GM23338 (cell line): Measurements from ENCODE around the gene MEGF8. TPM values are rescaled to one million over a fixed set of nuclear protein-coding genes. Genes with fewer than 3 reads are reported as not detected.
A peak's percentile ranks its signal among the peaks of the same experiment; 100 is the strongest.

ENCODE experiments used
- ATAC-seq: fragments of 200-7000 bp; cut with Tn5 transposase; 3 replicates; pipeline ENCODE4 v1.9.1; 2020
- DNase-seq: peaks from one replicate; pipeline ENCODE4 v3.0.0-alpha.2; 2015; ENCODE audit warnings: low spot score
- H2AFZ ChIP-seq: fragments of 200-600 bp; sonication (generic); 2 replicates; pipeline ENCODE4 v1.8.0; 2016; ENCODE audit warnings: antibody characterized with exemption, mild to moderate bottlenecking, moderate library complexity
- H3F3A ChIP-seq: fragments of 200-600 bp; sonication (generic); replicated peaks from 2 replicates; pipeline ENCODE4 v1.8.0; 2017; ENCODE audit warnings: antibody characterized with exemption, mixed run types, low read depth
- H3K27ac ChIP-seq: fragments of 200-600 bp; sonication (generic); 2 replicates; pipeline ENCODE4 v1.6.1; 2016; ENCODE audit warnings: low read depth
- H3K27me3 ChIP-seq: fragments of 200-600 bp; sonication (generic); 2 replicates; pipeline ENCODE4 v1.8.0; 2016; ENCODE audit warnings: mild to moderate bottlenecking, mixed run types, moderate library complexity; ENCODE audit not compliant: insufficient read depth
- H3K36me3 ChIP-seq: fragments of 200-600 bp; sonication (generic); 2 replicates; pipeline ENCODE4 v1.8.0; 2016; ENCODE audit warnings: mild to moderate bottlenecking; ENCODE audit not compliant: insufficient read depth
- H3K4me1 ChIP-seq: fragments of 200-600 bp; sonication (generic); 2 replicates; pipeline ENCODE4 v1.8.0; 2016; ENCODE audit warnings: mild to moderate bottlenecking, moderate library complexity; ENCODE audit not compliant: insufficient read depth
- H3K4me2 ChIP-seq: fragments of 200-600 bp; sonication (generic); 2 replicates; pipeline ENCODE4 v1.7.1; 2017; ENCODE audit warnings: mixed run types
- H3K4me3 ChIP-seq: fragments of 200-600 bp; sonication (generic); 2 replicates; pipeline ENCODE4 v1.6.1; 2016; ENCODE audit warnings: mixed run types
- H3K79me2 ChIP-seq: fragments of 200-600 bp; sonication (generic); replicated peaks from 2 replicates; pipeline ENCODE4 v1.8.0; 2017; ENCODE audit warnings: mild to moderate bottlenecking; ENCODE audit not compliant: insufficient read depth
- H3K9me2 ChIP-seq: fragments of 200-600 bp; sonication (generic); 2 replicates; pipeline ENCODE4 v1.8.0; 2017; ENCODE audit not compliant: insufficient read depth
- H4K20me1 ChIP-seq: fragments of 200-600 bp; sonication (generic); replicated peaks from 2 replicates; pipeline ENCODE4 v1.8.0; 2017; ENCODE audit warnings: mild to moderate bottlenecking; ENCODE audit not compliant: insufficient read depth
- H3K27ac Mint-ChIP-seq: 2 replicates; pipeline ENCODE4 v1.8.0; 2020; ENCODE audit warnings: inconsistent platforms, mild to moderate bottlenecking, moderate library complexity, mixed read lengths
- H3K27me3 Mint-ChIP-seq: 3 replicates; pipeline ENCODE4 v1.8.0; 2022; ENCODE audit warnings: low read depth, mild to moderate bottlenecking, moderate library complexity, mixed read lengths, inconsistent platforms; ENCODE audit not compliant: insufficient read depth, poor library complexity
- H3K36me3 Mint-ChIP-seq: 3 replicates; pipeline ENCODE4 v1.8.0; 2021; ENCODE audit warnings: low read depth, mild to moderate bottlenecking, inconsistent platforms, moderate library complexity, mixed read lengths
- H3K4me1 Mint-ChIP-seq: 3 replicates; pipeline ENCODE4 v1.8.0; 2020; ENCODE audit warnings: mild to moderate bottlenecking, inconsistent platforms, mixed read lengths
- H3K4me3 Mint-ChIP-seq: 3 replicates; pipeline ENCODE4 v1.8.0; 2021; ENCODE audit warnings: moderate library complexity, mild to moderate bottlenecking, inconsistent platforms, mixed read lengths
- H3K9me3 Mint-ChIP-seq: 3 replicates; pipeline ENCODE4 v1.8.0; 2020; ENCODE audit warnings: moderate library complexity, mild to moderate bottlenecking, inconsistent platforms, mixed read lengths
- ETS1 ChIP-seq: IDR thresholded peaks from 2 replicates; pipeline ENCODE4 v1.6.1; 2016; ENCODE audit warnings: antibody characterized with exemption
- EZH2phosphoT487 ChIP-seq: fragments of 200-600 bp; sonication (generic); IDR thresholded peaks from one replicate; pipeline ENCODE4 v1.8.1; 2018; ENCODE audit warnings: antibody characterized with exemption; ENCODE audit not compliant: unreplicated experiment
- JUNB ChIP-seq: IDR thresholded peaks from one replicate; pipeline ENCODE4 v1.6.1; 2016; ENCODE audit warnings: antibody characterized with exemption; ENCODE audit not compliant: unreplicated experiment
- NANOG ChIP-seq: IDR thresholded peaks from 2 replicates; pipeline ENCODE4 v1.6.1; 2016; ENCODE audit warnings: antibody characterized with exemption, borderline replicate concordance
- POLR2AphosphoS5 ChIP-seq: IDR thresholded peaks from 2 replicates; pipeline ENCODE4 v1.6.1; 2016; ENCODE audit warnings: antibody characterized with exemption, low read depth
- REST ChIP-seq: IDR thresholded peaks from one replicate; pipeline ENCODE4 v1.6.1; 2018; ENCODE audit warnings: antibody characterized with exemption; ENCODE audit not compliant: unreplicated experiment
- STAT1 ChIP-seq: IDR thresholded peaks from one replicate; pipeline ENCODE4 v1.6.1; 2016; ENCODE audit warnings: antibody characterized with exemption; ENCODE audit not compliant: unreplicated experiment
- ZNF114 ChIP-seq: fragments of 250-450 bp; sonication (Bioruptor Pico); IDR thresholded peaks from 2 replicates; pipeline ENCODE4 v1.5.0; 2020; ENCODE audit warnings: mild to moderate bottlenecking, moderate library complexity
- ZNF462 ChIP-seq: fragments of 250-450 bp; sonication (Bioruptor Pico); IDR thresholded peaks from 2 replicates; pipeline ENCODE4 v1.5.0; 2020; ENCODE audit warnings: mild to moderate bottlenecking, moderate library complexity
- polyA plus RNA-seq: library from polyadenylated mRNA; unstranded; fragments of >200 nt; fragmentation: Nextera tagmentation; extraction: Ambion mirVana; gene quantifications from 2 replicates; pipeline ENCODE4 v1.2.1, GENCODE V29; 2016
- total RNA-seq: library from RNA; depleted of rRNA; stranded (reverse); fragments of >200 nt; shearing (Covaris generic); gene quantifications from 2 replicates; pipeline ENCODE4 v1.2.3, GENCODE V29; 2014

The MEGF8 gene
- total and polyA plus RNA-seq, 2 experiments from 2014 or later: 6.2 to 40.5 TPM

GRCh38 chr19:42280815-42281145, 44.7 kb upstream of the MEGF8 start:
- ATAC-seq: no peak; the same call in 1 of the 3 replicates
- Histone ChIP-seq H3K4me3 (peak overlapping the region; percentile 96), H3K9me2 (no peaks in the 10 kb centered on the region), H4K20me1 (0 out of 2 replicates have a peak, but pooled peaks cover 3% of the 10 kb centered on the region), H3K4me2 (peak overlapping the region; percentile 94), H3K27me3 (no peaks in the 10 kb centered on the region), H3K27ac (no peak overlapping the region), H3K4me1 (peaks cover 32% of the 10 kb centered on the region), H3F3A (peaks cover 23% of the 10 kb centered on the region), H3K79me2 (peaks cover 16% of the 10 kb centered on the region), H3K36me3 (no peaks in the 10 kb centered on the region), H2AFZ (no peak overlapping the region; the same call in 1 of the 2 replicates)
- H3K27me3 Mint-ChIP-seq: peaks cover 23% of the 10 kb centered on the region
- no peaks in the 10 kb centered on the region; the same call in 2 of the 3 replicates for H3K36me3 Mint-ChIP-seq
- no peak for DNase-seq
- peak overlapping the region; percentile 69; the same call in 2 of the 3 replicates for H3K4me3 Mint-ChIP-seq
- H3K4me1 Mint-ChIP-seq: peaks cover 37% of the 10 kb centered on the region
- no peak overlapping the region for H3K27ac Mint-ChIP-seq
- no peaks in the 10 kb centered on the region; the same call in 2 of the 3 replicates for H3K9me3 Mint-ChIP-seq
- no peak for TF ChIP-seq NANOG
- no peak for TF ChIP-seq REST
- TF ChIP-seq STAT1: no peak
- no peak for TF ChIP-seq EZH2phosphoT487
- TF ChIP-seq ZNF114 (CRISPR knock-in tag): no peak
- TF ChIP-seq ETS1: no peak

GRCh38 chr19:42281146-42281826, 44.1 kb upstream of the MEGF8 start:
- H3K36me3 Mint-ChIP-seq: no peaks in the 10 kb centered on the region; the same call in 2 of the 3 replicates
- peaks cover 20% of the 10 kb centered on the region for H3K79me2 ChIP-seq
- peak; percentile 5 for ATAC-seq
- TF ChIP-seq POLR2AphosphoS5 (no peak), JUNB (no peak), ETS1 (no peak), ZNF462 (no peak)

More at GRCh38 chr19:42281146-42281826, 44.1 kb upstream of the MEGF8 start:
- Mint-ChIP-seq H3K4me3 (peak overlapping the region; percentile 69), H3K4me1 (peaks cover 42% of the 10 kb centered on the region), H3K27ac (peak overlapping the region; percentile 74), H3K9me3 (no peaks in the 10 kb centered on the region; the same call in 2 of the 3 replicates), H3K27me3 (peaks cover 23% of the 10 kb centered on the region)
- peak overlapping the region; percentile 96 for H3K4me3 ChIP-seq
- no peaks in the 10 kb centered on the region for H3K36me3 ChIP-seq
- H3F3A ChIP-seq: peaks cover 23% of the 10 kb centered on the region
- peaks cover 32% of the 10 kb centered on the region for H3K4me1 ChIP-seq
- 0 out of 2 replicates have a peak, but pooled peaks cover 3% of the 10 kb centered on the region for H4K20me1 ChIP-seq
- DNase-seq: peak; percentile 51
- H3K27ac ChIP-seq: no peak overlapping the region
- no peak overlapping the region for H2AFZ ChIP-seq
- H3K4me2 ChIP-seq: peak overlapping the region; percentile 81
- no peaks in the 10 kb centered on the region for H3K9me2 ChIP-seq
- no peaks in the 10 kb centered on the region for H3K27me3 ChIP-seq
